ENCODE measurements around the gene XPC.
A peak's percentile ranks its signal among the peaks of the same experiment; 100 is the strongest.

The XPC gene

GRCh38 chr3:14206548-14207177 is 28.3 kb upstream of the XPC start:
- no peak for DNase-seq

- DNase-seq = peak in 1 of 2 donors; percentile 69
Observed at GRCh38 chr3:14204515-14205284, 26.3 kb upstream of the XPC start.

- peak in 1 of 2 donors; percentile 75 for DNase-seq
Observed at GRCh38 chr3:14203521-14204079, 25.2 kb upstream of the XPC start.

- DNase-seq = no peak
Observed at GRCh38 chr3:14202874-14203520, 24.6 kb upstream of the XPC start.

GRCh38 chr3:14201940-14202684 is 23.7 kb upstream of the XPC start:
- no peak for DNase-seq

GRCh38 chr3:14200841-14201240 is 22.4 kb upstream of the XPC start:
- DNase-seq = no peak

GRCh38 chr3:14200276-14200675 is 21.9 kb upstream of the XPC start:
- no peak for DNase-seq

GRCh38 chr3:14199641-14200040 is 21.2 kb upstream of the XPC start:
- DNase-seq = no peak

GRCh38 chr3:14194865-14195264 is 16.5 kb upstream of the XPC start:
- DNase-seq = no peak

GRCh38 chr3:14188041-14188754 is 9.8 kb upstream of the XPC start:
- no peak for DNase-seq

- DNase-seq = no peak
Observed at GRCh38 chr3:14186854-14187458, 8.6 kb upstream of the XPC start.

GRCh38 chr3:14183015-14183577 is 4.7 kb upstream of the XPC start:
- no peak for DNase-seq

GRCh38 chr3:14181253-14181652 is 2.9 kb upstream of the XPC start:
- no peak for DNase-seq

- DNase-seq = no peak
Observed at GRCh38 chr3:14179795-14180194, 1.4 kb upstream of the XPC start.

- DNase-seq = no peak
Observed at GRCh38 chr3:14179114-14179465, 689 bp upstream of the XPC start.

GRCh38 chr3:14177580-14178246 is 688 bp downstream of the XPC start:
- peak in 1 of 2 donors; percentile 11 for DNase-seq

- peak in 1 of 2 donors; percentile 18 for DNase-seq
Observed at GRCh38 chr3:14175383-14176037, 2.9 kb downstream of the XPC start.

- no peak for DNase-seq
Observed at GRCh38 chr3:14174483-14174882, 3.9 kb downstream of the XPC start.

GRCh38 chr3:14172496-14172895 is 5.9 kb downstream of the XPC start:
- no peak for DNase-seq

- DNase-seq = no peak
Observed at GRCh38 chr3:14170531-14171159, 7.8 kb downstream of the XPC start.

Data from bone marrow (tissue), 2 donors.